Hepatocyte (in vitro differentiated cells): Measurements from ENCODE around the gene FAM153A.
"Not testable (repeated sequence)": the region's sequence is repeated elsewhere in the genome, so short reads cannot be mapped to it uniquely, and the experiment has no call there.

Experiments
- EZH2 ChIP-seq: fragments of 200-600 bp; sonication (generic); IDR thresholded peaks from 2 replicates; pipeline ENCODE4 v1.6.1; 2016; ENCODE audit warnings: antibody characterized with exemption, mild to moderate bottlenecking, borderline replicate concordance
- EZH2phosphoT487 ChIP-seq: fragments of 200-600 bp; sonication (generic); IDR thresholded peaks from one replicate; pipeline ENCODE4 v1.6.1; 2018; ENCODE audit warnings: antibody characterized with exemption, mild to moderate bottlenecking, low read depth, moderate library complexity; ENCODE audit not compliant: unreplicated experiment, severe bottlenecking
- TF ChIP-seq, protein P1 (sequence below): fragments of 200-600 bp; sonication (generic); IDR thresholded peaks from 2 replicates; pipeline ENCODE4 v1.5.1; 2016; ENCODE audit warnings: antibody characterized with exemption, mild to moderate bottlenecking; ENCODE audit not compliant: poor library complexity

DNA sequence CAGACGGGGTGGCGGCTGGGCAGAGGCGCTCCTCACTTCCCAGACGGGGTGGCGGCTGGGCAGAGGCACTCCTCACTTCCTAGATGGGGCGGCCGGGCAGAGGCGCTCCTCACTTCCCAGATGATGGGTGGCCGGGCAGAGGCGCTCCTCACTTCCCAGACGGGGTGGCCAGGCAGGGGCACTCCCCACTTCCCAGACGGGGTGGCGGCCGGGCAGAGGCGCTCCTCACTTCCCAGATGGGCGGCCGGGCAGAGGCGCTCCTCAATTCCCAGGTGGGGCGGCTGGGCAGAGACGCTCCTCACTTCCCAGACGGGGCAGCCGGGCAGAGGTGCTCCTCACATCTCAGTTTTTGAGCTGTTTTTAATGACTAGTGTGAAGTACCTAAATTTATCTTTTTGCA, 86.6 kb downstream of the FAM153A start:
- not testable (repeated sequence) for TF ChIP-seq EZH2, EZH2phosphoT487
- TF ChIP-seq, protein P1, sequence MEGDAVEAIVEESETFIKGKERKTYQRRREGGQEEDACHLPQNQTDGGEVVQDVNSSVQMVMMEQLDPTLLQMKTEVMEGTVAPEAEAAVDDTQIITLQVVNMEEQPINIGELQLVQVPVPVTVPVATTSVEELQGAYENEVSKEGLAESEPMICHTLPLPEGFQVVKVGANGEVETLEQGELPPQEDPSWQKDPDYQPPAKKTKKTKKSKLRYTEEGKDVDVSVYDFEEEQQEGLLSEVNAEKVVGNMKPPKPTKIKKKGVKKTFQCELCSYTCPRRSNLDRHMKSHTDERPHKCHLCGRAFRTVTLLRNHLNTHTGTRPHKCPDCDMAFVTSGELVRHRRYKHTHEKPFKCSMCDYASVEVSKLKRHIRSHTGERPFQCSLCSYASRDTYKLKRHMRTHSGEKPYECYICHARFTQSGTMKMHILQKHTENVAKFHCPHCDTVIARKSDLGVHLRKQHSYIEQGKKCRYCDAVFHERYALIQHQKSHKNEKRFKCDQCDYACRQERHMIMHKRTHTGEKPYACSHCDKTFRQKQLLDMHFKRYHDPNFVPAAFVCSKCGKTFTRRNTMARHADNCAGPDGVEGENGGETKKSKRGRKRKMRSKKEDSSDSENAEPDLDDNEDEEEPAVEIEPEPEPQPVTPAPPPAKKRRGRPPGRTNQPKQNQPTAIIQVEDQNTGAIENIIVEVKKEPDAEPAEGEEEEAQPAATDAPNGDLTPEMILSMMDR = not testable (repeated sequence)
